ENCODE data around the gene TMEM145. TPM values are rescaled to one million over a fixed set of nuclear protein-coding genes. Genes with fewer than 3 reads are reported as not detected.

The TMEM145 gene
- total RNA-seq, 1 experiment from 2014 or later, result 0.69 TPM

- CTCF ChIA-PET, result no interaction called here
- no peak overlapping the region for H3K27ac ChIP-seq (ENCODE audit: low read length)
- DNase-seq (no peak), ATAC-seq (no peak)
- BruUV-seq (replicated peaks), result no TSS peak
- H3K4me2 ChIP-seq (ENCODE audit: low read length), result no peak overlapping the region
- H4K20me1 ChIP-seq (ENCODE audit: low read length), result no peaks in the 10 kb centered on the region
- H2AFZ ChIP-seq (ENCODE audit: low read length), result no peak overlapping the region
- no peaks in the 10 kb centered on the region for H3K79me2 ChIP-seq (ENCODE audit: low read length)
- H3F3A ChIP-seq (ENCODE audit: low read length, unreplicated experiment), result no peaks in the 10 kb centered on the region
- intact Hi-C loops (cut with micrococcal nuclease), result no loop called here
- no peak for TF ChIP-seq EZH2 (IDR thresholded peaks at IDR 0.05; ENCODE audit: low read length, unreplicated experiment)
- TF ChIP-seq, protein P1, sequence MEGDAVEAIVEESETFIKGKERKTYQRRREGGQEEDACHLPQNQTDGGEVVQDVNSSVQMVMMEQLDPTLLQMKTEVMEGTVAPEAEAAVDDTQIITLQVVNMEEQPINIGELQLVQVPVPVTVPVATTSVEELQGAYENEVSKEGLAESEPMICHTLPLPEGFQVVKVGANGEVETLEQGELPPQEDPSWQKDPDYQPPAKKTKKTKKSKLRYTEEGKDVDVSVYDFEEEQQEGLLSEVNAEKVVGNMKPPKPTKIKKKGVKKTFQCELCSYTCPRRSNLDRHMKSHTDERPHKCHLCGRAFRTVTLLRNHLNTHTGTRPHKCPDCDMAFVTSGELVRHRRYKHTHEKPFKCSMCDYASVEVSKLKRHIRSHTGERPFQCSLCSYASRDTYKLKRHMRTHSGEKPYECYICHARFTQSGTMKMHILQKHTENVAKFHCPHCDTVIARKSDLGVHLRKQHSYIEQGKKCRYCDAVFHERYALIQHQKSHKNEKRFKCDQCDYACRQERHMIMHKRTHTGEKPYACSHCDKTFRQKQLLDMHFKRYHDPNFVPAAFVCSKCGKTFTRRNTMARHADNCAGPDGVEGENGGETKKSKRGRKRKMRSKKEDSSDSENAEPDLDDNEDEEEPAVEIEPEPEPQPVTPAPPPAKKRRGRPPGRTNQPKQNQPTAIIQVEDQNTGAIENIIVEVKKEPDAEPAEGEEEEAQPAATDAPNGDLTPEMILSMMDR (conservative IDR thresholded peaks at IDR 0.05; ENCODE audit: low read depth, low read length), result no peak
- no peak for TF ChIP-seq EZH2phosphoT487 (IDR thresholded peaks at IDR 0.05; ENCODE audit: borderline replicate concordance, low read length)
- H3K4me3 ChIP-seq (ENCODE audit: low read length), result no peak overlapping the region
- POLR2A ChIA-PET (ENCODE audit: unreplicated experiment), result no interaction called here
- no peak overlapping the region for H3K9ac ChIP-seq (ENCODE audit: low read length)
- no peaks in the 10 kb centered on the region for H3K9me2 ChIP-seq (replicated peaks; ENCODE audit: low read length)
- no peaks in the 10 kb centered on the region for H3K27me3 ChIP-seq (ENCODE audit: low read length)
- no peaks in the 10 kb centered on the region for H3K9me3 ChIP-seq (ENCODE audit: low read length)
- no peaks in the 10 kb centered on the region for H3K36me3 ChIP-seq (ENCODE audit: low read depth, low read length)
- no peaks in the 10 kb centered on the region for H3K4me1 ChIP-seq (ENCODE audit: insufficient read depth, low read length)
Measured at GRCh38 chr19:42353341-42354015, 40.4 kb downstream of the TMEM145 start.

GRCh38 chr19:42355896-42356295 is 42.8 kb downstream of the TMEM145 start:
- H3K27me3 ChIP-seq (ENCODE audit: low read length), result no peaks in the 10 kb centered on the region
- no peak overlapping the region for H3K4me2 ChIP-seq (ENCODE audit: low read length)
- no peaks in the 10 kb centered on the region for H3K9me2 ChIP-seq (replicated peaks; ENCODE audit: low read length)
- H3K9me3 ChIP-seq (ENCODE audit: low read length), result no peaks in the 10 kb centered on the region
- ChIA-PET CTCF (no interaction called here), POLR2A (ENCODE audit: unreplicated experiment) (no interaction called here)
- no peak overlapping the region for H3K9ac ChIP-seq (ENCODE audit: low read length)
- H2AFZ ChIP-seq (ENCODE audit: low read length), result no peak overlapping the region
- no peaks in the 10 kb centered on the region for H4K20me1 ChIP-seq (ENCODE audit: low read length)
- H3K4me3 ChIP-seq (ENCODE audit: low read length), result no peak overlapping the region
- DNase-seq, result no peak
- BruUV-seq (replicated peaks), result no TSS peak
- no peaks in the 10 kb centered on the region for H3K4me1 ChIP-seq (ENCODE audit: insufficient read depth, low read length)
- no peaks in the 10 kb centered on the region for H3K79me2 ChIP-seq (ENCODE audit: low read length)
- H3K27ac ChIP-seq (ENCODE audit: low read length), result no peak overlapping the region
- TF ChIP-seq EZH2 (IDR thresholded peaks at IDR 0.05; ENCODE audit: low read length, unreplicated experiment), result no peak
- TF ChIP-seq, protein P1 (conservative IDR thresholded peaks at IDR 0.05; ENCODE audit: low read depth, low read length), result no peak
- no peak for TF ChIP-seq EZH2phosphoT487 (IDR thresholded peaks at IDR 0.05; ENCODE audit: borderline replicate concordance, low read length)
- intact Hi-C loops (cut with micrococcal nuclease), result no loop called here
- no peaks in the 10 kb centered on the region for H3K36me3 ChIP-seq (ENCODE audit: low read depth, low read length)
- no peaks in the 10 kb centered on the region for H3F3A ChIP-seq (ENCODE audit: low read length, unreplicated experiment)
- no peak for ATAC-seq

GRCh38 chr19:42356686-42357085 is 43.6 kb downstream of the TMEM145 start:
- ChIA-PET CTCF (no interaction called here), POLR2A (ENCODE audit: unreplicated experiment) (no interaction called here)
- no peak overlapping the region for H2AFZ ChIP-seq (ENCODE audit: low read length)
- no peak overlapping the region for H3K4me2 ChIP-seq (ENCODE audit: low read length)
- H3F3A ChIP-seq (ENCODE audit: low read length, unreplicated experiment), result no peaks in the 10 kb centered on the region
- H4K20me1 ChIP-seq (ENCODE audit: low read length), result no peaks in the 10 kb centered on the region
- H3K79me2 ChIP-seq (ENCODE audit: low read length), result no peaks in the 10 kb centered on the region
- no peaks in the 10 kb centered on the region for H3K27me3 ChIP-seq (ENCODE audit: low read length)
- no peak overlapping the region for H3K27ac ChIP-seq (ENCODE audit: low read length)
- DNase-seq (no peak), ATAC-seq (no peak)
- H3K9me3 ChIP-seq (ENCODE audit: low read length), result no peaks in the 10 kb centered on the region
- no peak for TF ChIP-seq EZH2 (IDR thresholded peaks at IDR 0.05; ENCODE audit: low read length, unreplicated experiment)
- TF ChIP-seq EZH2phosphoT487 (IDR thresholded peaks at IDR 0.05; ENCODE audit: borderline replicate concordance, low read length), result no peak
- TF ChIP-seq, protein P1 (conservative IDR thresholded peaks at IDR 0.05; ENCODE audit: low read depth, low read length), result no peak
- no peaks in the 10 kb centered on the region for H3K9me2 ChIP-seq (replicated peaks; ENCODE audit: low read length)
- no peak overlapping the region for H3K9ac ChIP-seq (ENCODE audit: low read length)
- no peaks in the 10 kb centered on the region for H3K36me3 ChIP-seq (ENCODE audit: low read depth, low read length)
- no peaks in the 10 kb centered on the region for H3K4me1 ChIP-seq (ENCODE audit: insufficient read depth, low read length)
- H3K4me3 ChIP-seq (ENCODE audit: low read length), result no peak overlapping the region
- intact Hi-C loops (cut with micrococcal nuclease), result no loop called here
- no TSS peak for BruUV-seq (replicated peaks)
